ENCODE results near the gene SLC24A3.

The SLC24A3 gene

GRCh38 chr20:19583532-19584175 lies 371.2 kb downstream of the SLC24A3 start:
- TF ChIP-seq MYC (IDR thresholded peaks at IDR 0.05; ENCODE audit: low read depth, low read length), result no peak
- TF ChIP-seq, protein P1, sequence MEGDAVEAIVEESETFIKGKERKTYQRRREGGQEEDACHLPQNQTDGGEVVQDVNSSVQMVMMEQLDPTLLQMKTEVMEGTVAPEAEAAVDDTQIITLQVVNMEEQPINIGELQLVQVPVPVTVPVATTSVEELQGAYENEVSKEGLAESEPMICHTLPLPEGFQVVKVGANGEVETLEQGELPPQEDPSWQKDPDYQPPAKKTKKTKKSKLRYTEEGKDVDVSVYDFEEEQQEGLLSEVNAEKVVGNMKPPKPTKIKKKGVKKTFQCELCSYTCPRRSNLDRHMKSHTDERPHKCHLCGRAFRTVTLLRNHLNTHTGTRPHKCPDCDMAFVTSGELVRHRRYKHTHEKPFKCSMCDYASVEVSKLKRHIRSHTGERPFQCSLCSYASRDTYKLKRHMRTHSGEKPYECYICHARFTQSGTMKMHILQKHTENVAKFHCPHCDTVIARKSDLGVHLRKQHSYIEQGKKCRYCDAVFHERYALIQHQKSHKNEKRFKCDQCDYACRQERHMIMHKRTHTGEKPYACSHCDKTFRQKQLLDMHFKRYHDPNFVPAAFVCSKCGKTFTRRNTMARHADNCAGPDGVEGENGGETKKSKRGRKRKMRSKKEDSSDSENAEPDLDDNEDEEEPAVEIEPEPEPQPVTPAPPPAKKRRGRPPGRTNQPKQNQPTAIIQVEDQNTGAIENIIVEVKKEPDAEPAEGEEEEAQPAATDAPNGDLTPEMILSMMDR (IDR thresholded peaks at IDR 0.05; ENCODE audit: low read depth, low read length), result peak; percentile 98
- TF ChIP-seq MAX (IDR thresholded peaks at IDR 0.05; ENCODE audit: low read depth, low read length), result no peak; the same call in 1 of the 2 replicates
- no peak for TF ChIP-seq POLR2A (IDR thresholded peaks at IDR 0.05; ENCODE audit: extremely low read depth, insufficient read length)
- DNase-seq (ENCODE audit: low read depth), result peak; percentile 80
- H3K4me3 ChIP-seq (ENCODE audit: low read depth, low read length), result no peak overlapping the region

- no peak overlapping the region for H3K4me3 ChIP-seq (ENCODE audit: low read depth, low read length)
- DNase-seq (ENCODE audit: low read depth), result no peak
- no peak for TF ChIP-seq MYC (IDR thresholded peaks at IDR 0.05; ENCODE audit: low read depth, low read length)
- TF ChIP-seq POLR2A (IDR thresholded peaks at IDR 0.05; ENCODE audit: extremely low read depth, insufficient read length), result no peak
- TF ChIP-seq, protein P1 (IDR thresholded peaks at IDR 0.05; ENCODE audit: low read depth, low read length), result no peak
- TF ChIP-seq MAX (IDR thresholded peaks at IDR 0.05; ENCODE audit: low read depth, low read length), result no peak
Measured at GRCh38 chr20:19588241-19588640, 375.8 kb downstream of the SLC24A3 start.

GRCh38 chr20:19588732-19589131 lies 376.3 kb downstream of the SLC24A3 start:
- no peak for TF ChIP-seq MYC (IDR thresholded peaks at IDR 0.05; ENCODE audit: low read depth, low read length)
- TF ChIP-seq POLR2A (IDR thresholded peaks at IDR 0.05; ENCODE audit: extremely low read depth, insufficient read length), result no peak
- TF ChIP-seq, protein P1 (IDR thresholded peaks at IDR 0.05; ENCODE audit: low read depth, low read length), result no peak
- TF ChIP-seq MAX (IDR thresholded peaks at IDR 0.05; ENCODE audit: low read depth, low read length), result no peak
- no peak overlapping the region for H3K4me3 ChIP-seq (ENCODE audit: low read depth, low read length)
- no peak for DNase-seq (ENCODE audit: low read depth)

DNA sequence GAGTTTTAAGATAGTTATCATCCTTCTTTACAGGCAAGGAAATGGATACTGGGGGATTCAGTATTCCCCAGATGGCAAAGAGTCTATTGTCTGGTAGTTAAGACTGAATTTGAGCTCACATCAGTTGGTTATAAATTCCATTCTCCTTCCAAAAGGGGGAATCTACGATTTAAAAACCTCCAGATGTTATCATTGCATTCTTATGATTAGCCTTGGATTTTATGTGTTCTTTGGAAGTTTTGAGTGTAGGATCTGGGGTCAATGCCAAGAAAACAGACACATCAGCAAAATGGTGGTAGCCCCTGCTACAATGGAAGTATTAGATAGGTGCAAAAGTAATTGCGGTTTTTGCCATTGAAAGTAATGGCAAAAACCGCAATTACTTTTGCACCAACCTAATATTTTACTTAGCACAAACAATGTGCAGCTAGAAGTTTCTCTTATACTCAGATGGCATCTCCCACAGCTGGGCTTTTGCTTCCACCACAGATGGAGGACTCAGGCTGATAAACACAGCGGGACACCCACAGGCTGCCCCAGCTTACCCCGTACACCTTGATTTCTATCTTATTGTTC lies 377.4 kb downstream of the SLC24A3 start:
- H3K4me3 ChIP-seq (ENCODE audit: low read depth, low read length), result no peak overlapping the region
- TF ChIP-seq, protein P1 (IDR thresholded peaks at IDR 0.05; ENCODE audit: low read depth, low read length), result no peak
- TF ChIP-seq POLR2A (IDR thresholded peaks at IDR 0.05; ENCODE audit: extremely low read depth, insufficient read length), result no peak
- TF ChIP-seq MAX (IDR thresholded peaks at IDR 0.05; ENCODE audit: low read depth, low read length), result no peak
- TF ChIP-seq MYC (IDR thresholded peaks at IDR 0.05; ENCODE audit: low read depth, low read length), result no peak
- DNase-seq (ENCODE audit: low read depth), result no peak

DNA sequence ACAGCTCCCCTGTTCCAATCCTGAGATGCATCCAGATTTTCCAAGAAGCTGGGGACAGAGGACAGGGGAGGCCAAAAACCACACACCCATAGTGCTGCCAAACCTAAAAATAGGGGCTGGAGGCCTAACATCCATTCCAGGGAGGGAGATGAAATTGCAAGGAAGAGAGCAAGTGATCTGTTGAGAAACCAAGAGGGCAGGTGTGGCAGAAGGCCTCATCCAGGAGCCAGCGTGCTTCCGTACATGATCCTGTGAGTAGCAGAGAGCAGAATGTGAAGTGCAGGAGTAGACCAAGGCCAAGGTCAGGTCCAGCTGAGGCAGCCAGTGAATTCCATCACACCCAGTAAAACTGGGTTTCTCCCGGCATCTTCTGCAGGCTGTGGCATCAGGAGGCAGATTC lies 377.9 kb downstream of the SLC24A3 start:
- H3K4me3 ChIP-seq (ENCODE audit: low read depth, low read length), result no peak overlapping the region
- TF ChIP-seq MYC (IDR thresholded peaks at IDR 0.05; ENCODE audit: low read depth, low read length) (no peak), POLR2A (IDR thresholded peaks at IDR 0.05; ENCODE audit: extremely low read depth, insufficient read length) (no peak), MAX (IDR thresholded peaks at IDR 0.05; ENCODE audit: low read depth, low read length) (no peak)
- TF ChIP-seq, protein P1 (IDR thresholded peaks at IDR 0.05; ENCODE audit: low read depth, low read length), result no peak
- no peak for DNase-seq (ENCODE audit: low read depth)

Measured in NB4 (cell line).